ENCODE measurements around the gene NR6A1.

- TF ChIP-seq CTCF (IDR thresholded peaks at IDR 0.05) (no peak), ZNF317 (CRISPR knock-in tag; IDR thresholded peaks at IDR 0.05; ENCODE audit: borderline replicate concordance, low read depth) (no peak), EMX1 (CRISPR knock-in tag; IDR thresholded peaks at IDR 0.05) (no peak), ATF6 (CRISPR knock-in tag; IDR thresholded peaks at IDR 0.05) (no peak), ZNF423 (CRISPR knock-in tag; IDR thresholded peaks at IDR 0.05) (no peak), ATF3 (CRISPR knock-in tag; conservative IDR thresholded peaks at IDR 0.05) (no peak), NFYB (CRISPR knock-in tag; conservative IDR thresholded peaks at IDR 0.05; ENCODE audit: low read depth) (no peak), RELA (CRISPR knock-in tag; IDR thresholded peaks at IDR 0.05; ENCODE audit: borderline replicate concordance) (no peak), GABPB1 (CRISPR knock-in tag; IDR thresholded peaks at IDR 0.05) (no peak), CREM (CRISPR knock-in tag; IDR thresholded peaks at IDR 0.05) (no peak), NR2C2 (CRISPR knock-in tag; IDR thresholded peaks at IDR 0.05) (no peak)
Observed at GRCh38 chr9:124503713-124504529, 267.2 kb downstream of the NR6A1 start.

Measured in WTC11 (cell line).